HG03103 (cell line): ENCODE measurements around the gene SLC12A1.

Experiments used
- ATAC-seq: cut with Tn5 transposase; IDR thresholded peaks from one replicate; pipeline ENCODE4 v1.9.1; 2021; ENCODE audit warnings: low read depth; ENCODE audit not compliant: unreplicated experiment

Gene SLC12A1

DNA sequence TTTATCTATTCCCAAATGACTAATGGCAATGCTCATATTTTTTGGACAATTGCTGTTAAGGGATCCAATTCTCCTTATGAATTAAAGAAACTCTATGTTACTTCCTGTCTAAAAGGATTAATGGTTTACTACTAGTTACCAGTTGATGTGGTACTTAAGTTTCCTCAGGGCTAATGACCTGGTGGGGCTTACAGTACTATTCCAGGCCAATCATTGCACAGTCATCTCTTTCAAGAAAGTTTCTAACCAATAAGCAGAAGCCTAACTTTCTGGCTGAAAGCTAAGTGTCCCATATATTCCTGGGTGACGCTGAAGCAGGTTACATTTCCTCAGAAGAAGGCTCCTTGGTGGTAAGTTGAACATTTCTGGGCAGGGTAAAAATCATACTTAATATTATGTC lies at the start of gene SLC12A1:
Gene SLC12A1, plus strand, starts transcription at position 322 of the 400 bp plus-strand sequence. CDS start 1,418 bp downstream, outside the sequence.
- no peak for ATAC-seq

DNA sequence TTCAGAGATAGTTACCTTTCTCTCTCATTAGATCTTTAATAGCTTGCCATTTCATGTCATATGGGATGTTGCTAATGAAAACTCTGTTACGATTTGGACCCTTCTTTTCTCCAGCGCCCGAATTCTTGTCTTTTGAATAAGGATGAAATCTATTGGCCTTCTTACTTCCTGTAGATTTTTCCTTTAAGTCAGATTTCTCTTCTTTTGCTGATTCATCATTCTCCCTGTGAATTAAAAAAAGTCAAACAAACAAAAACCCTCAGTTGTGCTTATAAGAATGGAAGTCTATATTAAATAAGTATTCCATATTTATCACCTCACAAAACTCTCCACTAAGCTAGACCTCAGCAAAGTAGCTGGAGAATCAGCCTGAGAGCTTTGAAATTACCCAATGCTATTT lies 37.5 kb upstream of the SLC12A1 start:
- no peak for ATAC-seq

DNA sequence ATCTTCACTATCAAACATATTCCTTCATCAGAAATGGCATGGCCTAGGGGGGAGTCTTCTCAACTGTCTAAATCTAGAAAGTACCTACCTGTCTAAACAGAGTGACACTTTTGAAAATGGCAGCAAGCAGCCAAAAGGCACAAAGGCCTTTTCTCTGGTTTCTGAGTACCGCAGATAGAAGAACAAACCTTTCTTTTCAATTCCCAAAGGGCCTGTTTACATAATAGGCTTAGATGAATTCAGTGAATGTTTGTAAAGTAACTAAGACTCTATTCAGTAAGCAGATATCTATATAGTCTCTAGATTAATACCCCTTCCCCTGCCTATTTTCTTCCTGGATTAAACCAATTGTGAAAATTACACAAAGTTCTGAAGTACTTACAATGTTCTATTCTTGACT lies 35.1 kb upstream of the SLC12A1 start:
- ATAC-seq = no peak

DNA sequence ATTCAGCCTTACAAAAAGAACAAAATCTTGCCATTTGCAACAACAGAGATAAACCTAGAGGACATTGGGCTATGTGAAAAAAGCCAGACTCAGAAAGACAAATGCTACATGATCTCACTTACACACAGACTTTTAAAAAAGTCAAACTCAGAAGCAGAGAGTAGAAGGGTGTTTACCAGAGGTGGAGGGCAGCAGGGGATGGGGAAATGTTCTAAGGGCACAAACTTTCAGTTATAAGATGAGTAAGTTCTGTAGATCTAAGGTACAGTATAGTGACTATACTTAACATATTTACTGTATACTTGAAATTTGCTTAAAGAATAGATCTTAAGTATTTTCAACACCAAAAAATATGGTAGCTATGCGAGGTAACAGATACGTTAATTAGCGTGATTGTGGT lies 31.0 kb upstream of the SLC12A1 start:
- ATAC-seq = no peak

DNA sequence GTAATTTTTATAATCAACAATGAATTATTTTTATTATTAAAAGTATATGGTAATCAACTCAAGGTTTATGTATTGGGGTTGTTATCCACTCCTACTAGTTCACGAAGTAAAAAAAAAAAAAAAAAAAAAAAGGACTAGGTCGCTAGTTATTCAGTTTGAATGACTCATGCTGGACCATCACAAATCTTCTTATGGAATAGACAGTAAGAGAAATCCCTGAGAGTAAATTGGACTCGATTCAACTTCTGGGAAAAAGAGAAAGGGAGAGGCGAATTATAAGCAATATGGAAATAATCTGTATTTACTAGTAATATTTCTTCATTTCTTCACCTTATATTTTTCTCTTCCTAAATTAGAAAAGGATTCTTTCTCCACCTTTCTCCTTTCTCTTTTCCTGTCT lies 30.0 kb upstream of the SLC12A1 start:
- ATAC-seq = no peak

DNA sequence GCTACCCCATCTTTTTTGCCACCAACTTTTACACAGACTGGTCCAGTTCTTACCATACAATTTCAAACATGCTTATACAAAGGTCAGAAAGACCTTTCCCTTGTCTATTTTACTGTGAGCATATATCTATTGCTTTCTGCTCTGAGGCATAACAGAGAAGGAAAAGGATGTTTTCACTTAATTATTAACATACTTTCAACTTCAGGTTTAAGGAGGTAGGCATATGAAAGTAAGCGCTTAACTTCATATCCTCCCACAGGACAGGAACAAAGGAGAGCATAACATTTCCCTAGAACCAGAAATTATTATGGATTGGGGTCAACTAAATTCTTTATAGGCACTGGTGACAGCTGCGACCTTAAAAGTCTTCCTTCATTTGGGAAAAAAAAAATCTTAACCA lies 29.1 kb upstream of the SLC12A1 start:
- ATAC-seq = no peak

DNA sequence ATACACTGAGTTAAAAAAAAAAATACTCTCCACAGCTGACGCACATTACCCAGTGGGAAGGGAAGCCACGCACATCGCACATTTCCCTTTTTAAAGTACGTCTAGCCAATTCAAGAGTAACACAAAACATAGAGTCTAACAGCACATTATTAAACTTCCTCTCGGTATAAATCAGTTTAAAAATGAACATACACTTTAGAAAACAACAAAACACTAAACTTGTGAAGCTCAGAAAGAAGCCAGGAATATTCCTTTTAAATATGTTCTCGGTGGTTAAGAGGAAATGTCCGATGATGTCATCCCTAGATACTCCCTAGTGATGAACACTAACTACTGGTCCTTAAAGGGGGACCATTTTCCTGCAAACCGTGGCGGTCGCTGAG lies 28.7 kb upstream of the SLC12A1 start:
- ATAC-seq = peak; percentile 53

DNA sequence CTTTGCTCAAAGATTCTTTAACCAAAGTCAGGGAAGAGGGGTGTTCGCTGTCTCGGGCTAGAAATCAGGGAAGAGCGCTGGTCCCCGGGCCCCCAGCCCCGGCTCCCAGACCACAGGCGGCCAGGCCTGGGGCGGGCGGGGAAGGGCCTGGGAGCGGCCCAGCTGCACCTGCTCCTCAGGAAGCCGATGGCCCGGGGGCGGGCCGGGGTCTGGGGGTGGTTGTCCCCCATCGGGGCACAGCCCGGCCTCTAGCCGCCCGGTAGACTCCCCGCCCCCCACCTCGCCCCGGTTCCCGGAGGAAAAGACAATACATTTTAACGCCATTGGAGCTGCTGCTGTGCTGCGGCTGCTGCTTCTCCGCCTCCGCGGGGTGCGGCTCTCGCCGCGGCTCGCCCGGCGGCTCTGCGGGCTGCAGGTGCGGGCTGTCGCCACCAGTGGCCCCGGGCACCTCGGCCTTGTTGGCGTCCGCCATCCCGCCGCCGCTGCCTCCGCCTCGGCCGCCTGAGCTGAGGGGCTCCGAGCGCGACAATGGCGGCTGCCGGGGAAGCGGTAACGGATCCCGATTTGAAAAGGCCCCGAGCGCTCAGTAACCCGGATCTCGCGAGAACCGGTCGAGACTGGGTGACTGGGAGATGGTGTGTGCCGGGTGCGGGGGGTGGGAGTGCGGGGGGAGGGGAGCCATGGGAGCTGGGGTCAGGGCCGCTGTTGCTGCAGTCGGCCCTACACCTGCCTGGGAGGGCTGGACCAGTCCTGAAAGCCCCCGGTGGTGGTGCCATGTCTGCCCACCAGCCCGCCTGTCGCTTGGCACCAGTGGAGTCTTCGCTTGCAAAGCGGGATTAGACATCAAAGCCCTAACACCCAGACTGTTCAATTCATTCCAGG lies 28.1 kb upstream of the SLC12A1 start, which contains the start of gene MYEF2:
Gene MYEF2, minus strand, starts transcription at position 530 of the 882 bp plus-strand sequence. Its CDS starts 58 bp downstream, at position 472.
- peak; percentile 68 for ATAC-seq

DNA sequence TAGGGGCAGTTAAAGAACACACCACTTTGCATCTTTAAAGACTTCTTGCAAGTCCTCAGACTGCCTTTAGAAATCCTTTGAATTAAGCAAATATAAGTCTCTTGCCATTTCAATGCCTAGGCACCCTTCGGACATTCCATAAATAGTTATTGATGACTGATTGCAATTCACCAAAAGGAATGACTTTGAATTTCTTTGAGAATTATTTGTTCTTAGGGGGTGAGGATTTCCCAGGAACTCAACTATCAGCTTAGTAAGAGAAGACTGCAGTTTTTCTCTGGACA lies 27.5 kb upstream of the SLC12A1 start:
- no peak for ATAC-seq

DNA sequence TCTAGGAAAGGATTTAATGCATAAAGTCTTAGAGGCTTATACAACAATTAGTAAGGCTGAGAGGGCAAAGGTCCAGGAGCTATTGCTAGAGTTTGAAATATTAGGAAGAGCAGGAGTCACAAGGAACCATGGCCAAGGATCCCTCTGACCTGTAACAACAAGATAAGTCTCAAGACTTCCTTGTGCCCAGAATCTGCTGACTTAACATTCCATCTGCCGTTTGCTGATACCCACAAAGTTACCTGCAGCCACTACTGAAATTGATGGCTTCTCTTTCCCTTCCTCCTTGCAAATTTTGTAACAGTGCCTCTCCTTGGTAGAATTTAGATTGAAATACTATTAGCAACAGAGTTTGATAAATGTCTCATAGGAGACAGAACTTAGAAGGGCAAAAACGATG lies 23.4 kb upstream of the SLC12A1 start:
- ATAC-seq = no peak

DNA sequence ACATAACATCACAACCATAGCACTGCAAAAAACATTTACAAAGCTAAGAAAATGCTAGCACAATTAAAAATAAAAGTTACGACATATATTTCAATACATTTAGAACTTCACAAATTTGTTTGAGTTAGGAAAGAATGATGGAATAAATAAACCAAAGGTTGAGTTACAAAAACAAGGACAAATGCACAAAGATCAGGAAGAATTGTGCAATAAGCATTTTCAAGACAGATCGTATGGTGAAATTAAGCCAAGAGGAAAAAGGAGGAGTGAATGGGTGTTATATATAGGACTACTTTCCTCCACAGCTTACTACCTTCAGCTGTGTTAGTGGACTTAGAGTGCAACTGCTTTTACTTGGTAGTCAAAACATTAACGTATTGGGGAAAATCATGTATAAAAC lies 20.6 kb upstream of the SLC12A1 start:
- no peak for ATAC-seq

DNA sequence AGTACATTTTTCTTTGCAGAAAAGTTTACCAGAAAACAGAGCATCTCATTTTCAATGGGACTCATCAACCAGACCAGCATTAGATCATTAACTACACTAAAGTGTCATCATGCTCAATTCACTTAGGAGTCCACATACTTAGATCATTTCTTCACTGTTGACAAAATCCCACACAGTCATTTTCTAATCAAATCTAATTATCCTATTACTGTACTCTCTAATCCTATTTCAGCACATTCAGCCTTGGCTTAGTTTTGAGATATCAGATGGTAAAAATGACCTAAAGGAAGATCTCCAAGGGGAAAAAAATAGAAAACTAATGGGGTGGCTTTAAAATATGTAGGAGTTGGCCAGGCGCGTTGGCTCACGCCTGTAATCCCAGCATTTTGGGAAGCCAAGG lies 19.8 kb upstream of the SLC12A1 start:
- no peak for ATAC-seq

DNA sequence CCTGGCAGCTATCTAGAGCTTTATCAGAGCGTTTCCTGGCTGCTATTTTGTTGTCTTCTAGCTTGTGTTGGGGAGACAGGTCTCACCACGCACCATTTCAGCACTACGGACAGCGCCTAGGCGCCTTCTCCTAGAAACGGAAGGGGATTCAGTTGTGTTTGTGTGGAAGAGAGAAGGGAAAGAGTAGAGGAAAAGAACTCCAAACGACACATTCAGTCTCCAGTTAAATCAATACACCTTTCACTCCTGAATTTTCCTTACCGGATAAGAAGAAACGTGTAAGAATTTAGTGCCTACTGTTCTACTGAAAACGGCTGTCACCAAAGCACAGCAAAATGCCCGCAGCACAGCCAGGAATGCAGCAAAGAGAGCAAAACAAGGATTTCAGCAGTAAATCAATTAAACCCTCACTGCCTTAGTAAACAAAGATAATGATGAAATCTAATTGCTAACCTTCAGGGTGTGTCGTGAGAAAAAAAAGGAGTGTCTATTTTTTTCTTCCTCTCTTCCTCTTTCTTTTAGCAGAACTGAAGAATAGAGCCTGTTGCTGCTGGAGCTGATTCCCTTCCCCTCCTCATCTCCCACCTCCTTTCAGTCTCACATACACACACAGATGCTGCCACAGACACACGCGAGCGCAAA lies 15.0 kb upstream of the SLC12A1 start:
- no peak for ATAC-seq

DNA sequence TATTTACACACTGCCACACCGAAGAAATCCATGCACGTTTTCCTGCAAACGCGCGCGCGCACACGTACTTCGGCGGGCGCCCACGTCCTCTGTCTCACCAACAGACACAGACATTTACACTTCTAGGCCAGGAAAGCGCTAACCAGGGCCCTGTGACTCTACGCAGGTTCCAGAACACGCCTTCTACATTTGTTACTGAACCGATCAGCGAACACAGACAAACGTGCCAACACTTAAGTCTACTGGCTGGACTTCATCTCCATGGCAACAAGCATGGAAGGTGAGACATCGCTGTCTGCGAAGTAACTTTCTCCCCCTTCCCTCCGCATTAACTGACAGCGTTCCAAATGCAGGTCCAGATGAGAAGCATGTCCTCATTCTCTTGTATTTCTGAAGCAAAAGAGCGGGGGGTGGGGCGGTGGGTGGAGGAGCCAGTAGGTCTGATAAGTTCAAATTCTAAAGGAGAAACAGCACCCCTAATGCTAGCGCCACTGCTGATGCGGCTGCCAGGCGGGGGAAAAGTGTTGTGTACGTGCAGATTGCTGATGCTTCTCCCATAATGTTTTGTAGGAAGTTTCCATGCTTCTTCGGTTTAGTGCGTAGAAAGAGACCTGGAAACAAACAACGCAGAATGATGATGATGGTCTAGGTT lies 14.4 kb upstream of the SLC12A1 start, which contains the start of gene CTXN2:
Gene CTXN2, plus strand, starts transcription at position 92 of the 652 bp plus-strand sequence. CDS start 9,636 bp downstream, outside the sequence.
- no peak for ATAC-seq

DNA sequence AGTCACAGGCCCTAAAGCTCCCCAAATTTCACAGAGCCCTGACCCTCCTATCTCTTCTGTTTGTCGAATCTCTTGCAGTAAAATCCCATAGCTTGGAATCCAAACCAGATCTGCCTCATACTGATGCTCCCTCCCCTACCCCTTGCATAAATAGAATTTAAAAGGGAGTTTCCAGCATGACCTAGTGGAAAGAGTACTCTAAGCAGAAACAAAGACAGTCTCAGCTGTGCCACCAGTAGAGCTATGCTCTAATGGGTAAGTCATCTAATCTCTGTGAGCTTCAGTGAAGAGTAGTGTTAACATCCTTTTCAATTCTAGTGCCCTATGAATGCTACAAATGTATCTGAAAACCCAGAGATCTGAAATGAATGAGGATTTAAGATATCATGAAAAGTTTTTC lies 4.0 kb upstream of the SLC12A1 start:
- no peak for ATAC-seq

DNA sequence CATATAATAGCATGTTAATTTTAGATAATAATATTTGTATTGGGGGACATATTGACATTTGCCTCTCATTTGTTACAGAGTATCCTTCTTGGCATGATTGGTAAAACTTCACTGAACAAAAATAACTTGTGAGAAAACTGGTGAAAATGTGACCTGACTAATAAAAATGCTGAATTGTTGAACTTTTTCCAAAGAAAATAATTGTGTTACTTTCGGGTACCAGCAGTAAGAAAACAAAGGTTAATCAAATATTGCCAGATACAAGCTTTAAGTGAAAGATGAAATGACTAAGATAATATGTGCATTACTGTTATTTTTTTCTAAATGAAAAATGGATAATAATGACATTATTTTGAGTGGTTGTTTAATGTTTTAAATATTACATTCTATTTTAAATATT lies 15.2 kb downstream of the SLC12A1 start:
- no peak for ATAC-seq

DNA sequence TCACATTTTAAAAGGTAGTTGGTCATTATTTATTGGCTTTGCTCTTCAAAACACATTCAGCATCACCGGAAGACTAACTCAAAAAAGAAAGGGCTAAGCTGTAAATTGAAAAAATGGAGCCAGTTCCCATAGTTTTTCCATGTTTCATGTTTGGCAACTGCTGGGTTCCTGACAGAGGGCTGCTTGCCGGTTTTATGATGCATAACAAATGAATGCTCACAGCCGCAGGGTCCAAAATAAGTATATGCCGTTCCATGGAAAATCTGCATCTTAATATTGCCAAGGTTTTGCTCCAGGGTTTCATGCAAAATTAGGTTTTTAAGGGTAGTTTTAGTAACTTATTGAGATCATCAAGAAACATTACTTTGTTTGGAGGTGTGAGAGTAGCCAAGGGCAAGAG lies 15.8 kb downstream of the SLC12A1 start:
- ATAC-seq = no peak

DNA sequence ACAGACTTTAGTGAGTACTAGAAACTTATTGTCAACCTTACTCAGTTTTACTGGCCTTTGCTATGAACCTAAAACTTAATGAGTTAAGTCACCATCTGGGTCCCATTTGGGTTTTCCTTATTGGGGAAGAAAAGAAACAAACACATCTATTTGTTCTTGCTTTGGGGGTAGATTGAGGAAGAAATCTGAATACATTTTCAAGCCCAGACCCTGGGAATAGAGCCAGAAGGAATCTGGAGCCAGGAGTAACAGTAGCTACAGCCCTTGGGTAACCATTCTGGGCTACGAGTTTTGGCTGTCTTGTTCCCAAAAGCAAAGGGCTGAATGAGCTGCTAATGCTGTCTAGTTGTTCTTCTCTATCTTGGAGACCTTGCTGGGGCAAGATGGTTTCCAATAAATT lies 16.5 kb downstream of the SLC12A1 start:
- no peak for ATAC-seq

DNA sequence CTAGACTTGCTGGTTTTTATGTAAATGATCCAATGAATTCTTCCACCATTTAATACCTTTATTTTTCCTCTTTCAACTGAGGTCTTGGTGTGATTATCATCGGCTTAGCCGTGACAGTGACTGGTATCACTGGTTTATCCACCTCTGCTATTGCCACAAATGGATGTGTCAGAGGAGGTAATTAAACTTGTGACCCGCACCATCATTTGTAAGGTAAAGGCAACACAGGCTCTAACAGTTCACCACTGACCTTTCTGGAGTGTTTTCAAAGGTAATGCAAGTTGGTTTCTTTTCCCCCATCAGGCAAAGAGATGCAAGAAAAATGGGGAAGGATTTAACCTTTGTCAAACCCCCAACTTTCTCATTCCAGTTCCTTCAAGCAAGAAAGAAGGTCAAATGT lies 19.7 kb downstream of the SLC12A1 start:
- no peak for ATAC-seq

DNA sequence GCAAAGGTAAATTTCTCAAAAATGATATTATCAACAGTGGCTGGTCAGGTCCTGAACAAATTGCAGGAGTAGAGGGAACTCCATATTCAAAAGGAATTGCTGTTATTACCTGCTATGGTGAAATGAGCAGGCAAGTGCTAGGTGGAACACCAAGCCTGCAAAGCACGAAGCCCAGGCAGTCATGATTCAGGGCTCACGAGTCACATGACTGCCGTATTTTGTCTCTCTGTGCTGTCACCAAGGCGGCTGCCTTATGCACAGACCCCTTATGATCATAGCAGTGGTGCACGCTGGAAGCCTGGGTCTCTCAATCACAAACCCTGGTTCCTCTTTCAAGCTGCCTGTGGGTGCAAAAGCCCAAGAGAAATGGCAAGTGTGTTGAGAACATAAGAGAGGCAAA lies 24.4 kb downstream of the SLC12A1 start:
- ATAC-seq = no peak

DNA sequence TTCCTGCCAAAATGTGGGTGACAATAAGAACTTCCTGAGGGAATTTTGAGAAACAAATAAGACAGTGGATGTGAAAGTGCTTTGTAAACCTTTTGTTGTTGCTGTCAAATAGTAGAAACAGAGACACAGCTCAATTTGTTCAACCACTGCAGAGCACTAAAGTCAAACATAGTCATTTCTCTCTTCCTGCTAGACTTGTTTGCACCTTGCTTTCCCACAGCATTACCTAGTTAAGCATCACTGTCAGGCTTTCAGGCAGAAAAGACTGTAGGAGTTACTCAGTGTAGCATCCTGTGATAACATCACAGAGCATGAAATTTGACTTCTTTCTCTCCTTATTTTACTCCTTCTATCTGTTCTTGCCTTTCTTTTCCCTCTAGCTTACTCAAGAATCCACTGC lies 27.1 kb downstream of the SLC12A1 start:
- no peak for ATAC-seq

DNA sequence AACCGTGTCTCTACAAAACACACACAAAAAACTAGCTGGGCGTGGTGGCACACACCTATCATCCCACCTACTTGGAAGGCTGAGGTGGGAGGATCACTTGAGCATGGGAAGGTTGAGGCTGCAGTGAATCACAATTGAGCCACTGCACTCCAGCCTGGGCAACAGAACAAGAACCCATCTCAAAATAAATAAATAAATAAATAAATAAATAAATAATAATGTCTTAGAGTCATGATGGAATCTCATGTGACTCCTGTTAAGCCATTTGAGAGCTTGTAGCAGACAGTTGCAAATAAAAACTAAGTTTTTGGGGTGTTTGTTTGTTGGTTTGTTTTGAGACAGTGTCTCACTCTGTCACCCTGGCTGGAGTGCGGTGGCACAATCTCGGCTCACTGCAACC lies 33.2 kb downstream of the SLC12A1 start:
- ATAC-seq = no peak
